ENCODE results near the gene TRIM40.

The TRIM40 gene

GRCh38 chr6:30145818-30146217 lies 9.9 kb downstream of the TRIM40 start:
- Histone ChIP-seq H3K4me3 (IDR thresholded peaks at IDR 0.05; ENCODE audit: insufficient read depth, low read depth, low read length) (no peak overlapping the region), H3K36me3 (ENCODE audit: insufficient read depth) (no peaks in the 10 kb centered on the region), H4K20me1 (ENCODE audit: insufficient read depth) (no peaks in the 10 kb centered on the region), H3K27ac (no peak overlapping the region), H3K4me2 (no peak overlapping the region), H3K79me2 (ENCODE audit: insufficient read depth, low read depth) (no peaks in the 10 kb centered on the region), H3K9ac (no peak overlapping the region), H3K27me3 (ENCODE audit: insufficient read depth, low read depth) (no peaks in the 10 kb centered on the region), H3K4me1 (ENCODE audit: low read depth, poor library complexity, severe bottlenecking) (peaks cover 19% of the 10 kb centered on the region), H2AFZ (ENCODE audit: low read depth) (no peak overlapping the region)
- TF ChIP-seq CTCF (conservative IDR thresholded peaks at IDR 0.05; ENCODE audit: low read depth, low read length) = no peak

DNA sequence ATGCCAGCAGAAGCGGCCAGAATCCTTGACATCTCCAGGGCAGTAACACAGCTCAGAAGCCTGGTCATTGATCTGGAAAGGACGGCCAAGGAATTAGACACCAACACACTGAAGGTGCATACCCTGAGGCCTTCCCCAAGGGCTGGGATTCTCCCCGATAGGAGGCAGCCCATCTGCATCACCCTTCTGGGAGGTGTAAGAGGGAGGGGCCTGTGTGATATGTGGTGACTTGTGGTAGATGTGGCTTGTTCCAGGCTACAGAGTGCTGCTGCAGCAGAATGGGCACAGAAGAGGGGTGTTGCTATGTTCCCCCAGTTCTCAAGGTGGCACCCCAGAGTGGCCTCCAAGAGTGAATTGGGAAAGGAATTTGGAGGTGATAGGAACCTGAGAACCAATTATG lies 11.2 kb downstream of the TRIM40 start:
- H3K27ac ChIP-seq = no peak overlapping the region
- H3K4me1 ChIP-seq (ENCODE audit: low read depth, poor library complexity, severe bottlenecking) = peaks cover 19% of the 10 kb centered on the region
- H2AFZ ChIP-seq (ENCODE audit: low read depth) = peak overlapping the region; percentile 15; the same call in 1 of the 2 replicates
- H3K79me2 ChIP-seq (ENCODE audit: insufficient read depth, low read depth) = no peaks in the 10 kb centered on the region
- H3K36me3 ChIP-seq (ENCODE audit: insufficient read depth) = no peaks in the 10 kb centered on the region
- peak overlapping the region; percentile 19; the same call in 1 of the 2 replicates for H3K4me2 ChIP-seq
- no peaks in the 10 kb centered on the region for H4K20me1 ChIP-seq (ENCODE audit: insufficient read depth)
- no peak overlapping the region for H3K4me3 ChIP-seq (IDR thresholded peaks at IDR 0.05; ENCODE audit: insufficient read depth, low read depth, low read length)
- no peaks in the 10 kb centered on the region for H3K27me3 ChIP-seq (ENCODE audit: insufficient read depth, low read depth)
- TF ChIP-seq CTCF (conservative IDR thresholded peaks at IDR 0.05; ENCODE audit: low read depth, low read length) = no peak
- H3K9ac ChIP-seq = no peak overlapping the region

DNA sequence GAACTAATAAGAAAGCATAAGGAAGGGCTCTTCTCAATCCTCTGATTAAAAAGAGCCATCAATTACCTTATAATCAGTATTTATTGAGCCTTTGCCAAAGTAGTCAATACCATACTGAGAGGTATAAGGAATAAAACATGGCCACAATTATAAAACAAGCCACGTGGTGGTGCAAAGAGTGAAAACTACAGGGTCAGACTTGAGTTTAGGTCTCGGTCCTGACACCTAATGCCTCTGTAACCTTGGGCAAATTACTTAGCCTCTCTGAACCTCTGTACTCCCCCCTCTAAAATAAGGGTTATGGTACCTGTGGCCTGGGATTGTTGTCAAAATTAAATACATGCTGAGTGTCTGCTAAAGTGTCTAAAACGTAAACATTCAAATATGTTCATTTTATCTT lies 13.3 kb downstream of the TRIM40 start:
- H2AFZ ChIP-seq (ENCODE audit: low read depth) = no peak overlapping the region
- no peaks in the 10 kb centered on the region for H3K79me2 ChIP-seq (ENCODE audit: insufficient read depth, low read depth)
- no peak overlapping the region for H3K4me3 ChIP-seq (IDR thresholded peaks at IDR 0.05; ENCODE audit: insufficient read depth, low read depth, low read length)
- no peak for TF ChIP-seq CTCF (conservative IDR thresholded peaks at IDR 0.05; ENCODE audit: low read depth, low read length)
- no peaks in the 10 kb centered on the region for H3K27me3 ChIP-seq (ENCODE audit: insufficient read depth, low read depth)
- H3K9ac ChIP-seq = no peak overlapping the region
- H3K4me2 ChIP-seq = no peak overlapping the region
- H3K27ac ChIP-seq = no peak overlapping the region
- H3K4me1 ChIP-seq (ENCODE audit: low read depth, poor library complexity, severe bottlenecking) = peaks cover 19% of the 10 kb centered on the region
- H4K20me1 ChIP-seq (ENCODE audit: insufficient read depth) = no peaks in the 10 kb centered on the region
- H3K36me3 ChIP-seq (ENCODE audit: insufficient read depth) = no peaks in the 10 kb centered on the region

GRCh38 chr6:30149858-30150550 lies 14.1 kb downstream of the TRIM40 start:
- no peak for TF ChIP-seq CTCF (conservative IDR thresholded peaks at IDR 0.05; ENCODE audit: low read depth, low read length)
- Histone ChIP-seq H3K36me3 (ENCODE audit: insufficient read depth) (no peaks in the 10 kb centered on the region), H3K27ac (no peak overlapping the region), H4K20me1 (ENCODE audit: insufficient read depth) (no peaks in the 10 kb centered on the region), H3K9ac (no peak overlapping the region), H3K27me3 (ENCODE audit: insufficient read depth, low read depth) (no peaks in the 10 kb centered on the region), H3K79me2 (ENCODE audit: insufficient read depth, low read depth) (no peaks in the 10 kb centered on the region), H3K4me1 (ENCODE audit: low read depth, poor library complexity, severe bottlenecking) (peaks cover 19% of the 10 kb centered on the region), H3K4me3 (IDR thresholded peaks at IDR 0.05; ENCODE audit: insufficient read depth, low read depth, low read length) (no peak overlapping the region), H3K4me2 (no peak overlapping the region), H2AFZ (ENCODE audit: low read depth) (no peak overlapping the region)
